HG02678 (cell line): ENCODE measurements around the gene FBXO8.

Experiments used
- ATAC-seq: cut with Tn5 transposase; IDR thresholded peaks from one replicate; pipeline ENCODE4 v1.9.1; 2021; ENCODE audit warnings: mild to moderate bottlenecking, moderate library complexity; ENCODE audit not compliant: unreplicated experiment

The FBXO8 gene

GRCh38 chr4:174248407-174248806, 35.1 kb downstream of the FBXO8 start:
- ATAC-seq = no peak

- no peak for ATAC-seq
Observed at GRCh38 chr4:174245714-174246113, 37.8 kb downstream of the FBXO8 start.

- peak; percentile 60 for ATAC-seq
Observed at GRCh38 chr4:174244441-174244840, 39.0 kb downstream of the FBXO8 start.

GRCh38 chr4:174241162-174241561, 42.3 kb downstream of the FBXO8 start:
- ATAC-seq = no peak

GRCh38 chr4:174236359-174236758, 47.1 kb downstream of the FBXO8 start:
- no peak for ATAC-seq

- ATAC-seq = no peak
Observed at GRCh38 chr4:174230680-174231079, 52.8 kb downstream of the FBXO8 start.

- no peak for ATAC-seq
Observed at GRCh38 chr4:174230148-174230547, 53.3 kb downstream of the FBXO8 start.

GRCh38 chr4:174228988-174229387, 54.5 kb downstream of the FBXO8 start:
- ATAC-seq = no peak

- no peak for ATAC-seq
Observed at GRCh38 chr4:174225349-174226049, 58.0 kb downstream of the FBXO8 start.

- ATAC-seq = no peak
Observed at GRCh38 chr4:174224550-174224949, 58.9 kb downstream of the FBXO8 start.

- ATAC-seq = peak; percentile 70
Observed at GRCh38 chr4:174222266-174222872, 61.1 kb downstream of the FBXO8 start.

GRCh38 chr4:174218127-174218790, 65.2 kb downstream of the FBXO8 start:
- no peak for ATAC-seq

GRCh38 chr4:174217273-174218126, 66.0 kb downstream of the FBXO8 start:
- ATAC-seq = no peak

GRCh38 chr4:174216799-174217272, 66.6 kb downstream of the FBXO8 start:
- ATAC-seq = no peak

- no peak for ATAC-seq
Observed at GRCh38 chr4:174215961-174216680, 67.3 kb downstream of the FBXO8 start.

GRCh38 chr4:174215057-174215456, 68.4 kb downstream of the FBXO8 start:
- ATAC-seq = no peak

- peak; percentile 49 for ATAC-seq
Observed at GRCh38 chr4:174214101-174214878, 69.2 kb downstream of the FBXO8 start.

GRCh38 chr4:174213731-174214100, 69.8 kb downstream of the FBXO8 start:
- ATAC-seq = no peak

- ATAC-seq = no peak
Observed at GRCh38 chr4:174212061-174212460, 71.4 kb downstream of the FBXO8 start.

- ATAC-seq = no peak
Observed at GRCh38 chr4:174211622-174212044, 71.8 kb downstream of the FBXO8 start.
